Ovary (tissue), 3 donors: Measurements from ENCODE around the gene IMMP2L.
"Not testable (repeated sequence)": the region's sequence is repeated elsewhere in the genome, so short reads cannot be mapped to it uniquely, and the experiment has no call there.

Experiments used
- EP300 ChIP-seq: sonication (generic); formaldehyde crosslinking; IDR thresholded peaks from one replicate; pipeline ENCODE4 v1.6.1; 2017; ENCODE audit warnings: antibody characterized with exemption
- POLR2A ChIP-seq: fragments of 450-650 bp; IDR thresholded peaks from one replicate; pipeline ENCODE4 v1.6.1; 2017; ENCODE audit warnings: antibody characterized with exemption, mild to moderate bottlenecking, moderate library complexity
- TF ChIP-seq, protein P1 (sequence below), 3 donors: fragments of 450-650 bp in 2 of 3; fragments of 200-600 bp in 1 of 3; IDR thresholded peaks; one replicate each; pipeline versions ENCODE4 v1.5.1 to v1.8.0; 2016 to 2022; ENCODE audit warnings: antibody characterized with exemption in 3 of 3, mild to moderate bottlenecking in 1 of 3
- donor health status: DM: no; HTN: no; CAD: no.

GRCh38 chr7:111447502-111447901, 114.8 kb downstream of the IMMP2L start:
- TF ChIP-seq POLR2A, EP300: not testable (repeated sequence)
- TF ChIP-seq, protein P1, sequence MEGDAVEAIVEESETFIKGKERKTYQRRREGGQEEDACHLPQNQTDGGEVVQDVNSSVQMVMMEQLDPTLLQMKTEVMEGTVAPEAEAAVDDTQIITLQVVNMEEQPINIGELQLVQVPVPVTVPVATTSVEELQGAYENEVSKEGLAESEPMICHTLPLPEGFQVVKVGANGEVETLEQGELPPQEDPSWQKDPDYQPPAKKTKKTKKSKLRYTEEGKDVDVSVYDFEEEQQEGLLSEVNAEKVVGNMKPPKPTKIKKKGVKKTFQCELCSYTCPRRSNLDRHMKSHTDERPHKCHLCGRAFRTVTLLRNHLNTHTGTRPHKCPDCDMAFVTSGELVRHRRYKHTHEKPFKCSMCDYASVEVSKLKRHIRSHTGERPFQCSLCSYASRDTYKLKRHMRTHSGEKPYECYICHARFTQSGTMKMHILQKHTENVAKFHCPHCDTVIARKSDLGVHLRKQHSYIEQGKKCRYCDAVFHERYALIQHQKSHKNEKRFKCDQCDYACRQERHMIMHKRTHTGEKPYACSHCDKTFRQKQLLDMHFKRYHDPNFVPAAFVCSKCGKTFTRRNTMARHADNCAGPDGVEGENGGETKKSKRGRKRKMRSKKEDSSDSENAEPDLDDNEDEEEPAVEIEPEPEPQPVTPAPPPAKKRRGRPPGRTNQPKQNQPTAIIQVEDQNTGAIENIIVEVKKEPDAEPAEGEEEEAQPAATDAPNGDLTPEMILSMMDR (IDR thresholded peaks at IDR 0.05) = not testable (repeated sequence)
